Measurements from ENCODE around the gene PLSCR3.

The PLSCR3 gene

GRCh38 chr17:7394452-7395191 lies at the start of gene PLSCR3:
Gene PLSCR3 (minus strand): TSS chr17:7394525. CDS start chr17:7394110, 415 bp downstream.
- peak; percentile 77 for DNase-seq

- DNase-seq, result no peak
Measured at GRCh38 chr17:7443499-7444485, 49.5 kb upstream of the PLSCR3 start.

- DNase-seq, result no peak
Measured at GRCh38 chr17:7442142-7442541, 47.8 kb upstream of the PLSCR3 start.

- DNase-seq, result no peak
Measured at GRCh38 chr17:7441266-7441665, 46.9 kb upstream of the PLSCR3 start.

- DNase-seq, result no peak
Measured at GRCh38 chr17:7440834-7441195, 46.5 kb upstream of the PLSCR3 start.

- DNase-seq, result peak; percentile 9
Measured at GRCh38 chr17:7440113-7440833, 45.9 kb upstream of the PLSCR3 start.

- no peak for DNase-seq
Measured at GRCh38 chr17:7439462-7440112, 45.3 kb upstream of the PLSCR3 start, which contains the start of gene FGF11. Gene FGF11 (plus strand): TSS chr17:7439512. CDS start chr17:7439621, 109 bp downstream.

- DNase-seq, result no peak
Measured at GRCh38 chr17:7438656-7439460, 44.5 kb upstream of the PLSCR3 start.

- peak; percentile 37 for DNase-seq
Measured at GRCh38 chr17:7437950-7438614, 43.8 kb upstream of the PLSCR3 start.

GRCh38 chr17:7437369-7437863 lies 43.1 kb upstream of the PLSCR3 start:
- DNase-seq, result no peak

GRCh38 chr17:7436556-7437368 lies 42.4 kb upstream of the PLSCR3 start:
- DNase-seq, result peak; percentile 72

- peak; percentile 34 for DNase-seq
Measured at GRCh38 chr17:7435676-7436555, 41.6 kb upstream of the PLSCR3 start.

- DNase-seq, result no peak
Measured at GRCh38 chr17:7432296-7432695, 38.0 kb upstream of the PLSCR3 start.

GRCh38 chr17:7431231-7431630 lies 36.9 kb upstream of the PLSCR3 start:
- DNase-seq, result no peak

- no peak for DNase-seq
Measured at GRCh38 chr17:7429722-7430121, 35.4 kb upstream of the PLSCR3 start.

GRCh38 chr17:7428557-7428956 lies 34.2 kb upstream of the PLSCR3 start, which contains the start of gene SPEM3:
Gene SPEM3 (plus strand): TSS chr17:7428857. CDS start chr17:7428903, 46 bp downstream.
- DNase-seq, result no peak

GRCh38 chr17:7427549-7427948 lies 33.2 kb upstream of the PLSCR3 start:
- DNase-seq, result no peak

- no peak for DNase-seq
Measured at GRCh38 chr17:7426896-7427489, 32.7 kb upstream of the PLSCR3 start.
